HK-2 (cell line): ENCODE results near the gene TMEM61.
"Not testable (repeated sequence)": the region's sequence is repeated elsewhere in the genome, so short reads cannot be mapped to it uniquely, and the experiment has no call there.

Source experiments
- DNase-seq: peaks from one replicate; pipeline ENCODE4 v3.0.0-alpha.2; 2018; ENCODE audit not compliant: unreplicated experiment

Gene TMEM61

GRCh38 chr1:54980528-54981241, at the start of gene TMEM61:
Gene TMEM61, plus strand, starts transcription at chr1:54980628. Its CDS starts 438 bp downstream, at chr1:54981066.
- DNase-seq: no peak

- DNase-seq: no peak
These were observed 49.1 kb upstream of the TMEM61 start for GRCh38 chr1:54931275-54931840.

GRCh38 chr1:54934081-54934480, 46.3 kb upstream of the TMEM61 start:
- not testable (repeated sequence) for DNase-seq

GRCh38 chr1:54934869-54935268, 45.6 kb upstream of the TMEM61 start:
- no peak for DNase-seq

- no peak for DNase-seq
These were observed 43.6 kb upstream of the TMEM61 start for GRCh38 chr1:54936791-54937190.

GRCh38 chr1:54937469-54937868, 43.0 kb upstream of the TMEM61 start:
- DNase-seq: no peak

GRCh38 chr1:54938955-54939354, 41.5 kb upstream of the TMEM61 start:
- DNase-seq: not testable (repeated sequence)

DNA sequence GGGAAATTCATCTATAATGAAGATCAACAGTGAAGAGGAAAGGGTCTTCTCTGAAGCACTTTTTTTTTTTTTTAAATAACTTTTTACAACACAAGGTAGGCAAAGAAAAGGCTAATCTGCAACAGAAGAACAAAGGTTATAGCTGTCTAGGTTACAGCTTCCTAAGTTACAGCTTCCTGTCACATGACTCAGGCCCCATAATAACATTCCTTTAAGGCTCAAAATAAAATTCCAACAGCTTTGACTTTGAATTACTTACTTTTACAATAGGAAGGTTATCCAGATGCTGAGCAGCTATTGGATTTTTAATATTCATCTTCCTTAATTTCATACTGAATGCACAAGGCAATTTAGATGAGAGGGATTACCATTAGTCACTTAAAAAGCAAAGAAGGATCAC, 40.4 kb upstream of the TMEM61 start:
- DNase-seq: no peak

GRCh38 chr1:54942976-54943375, 37.5 kb upstream of the TMEM61 start:
- no peak for DNase-seq

- DNase-seq: peak; percentile 68
These were observed 35.6 kb upstream of the TMEM61 start for GRCh38 chr1:54944610-54945392.

GRCh38 chr1:54945393-54945936, 35.0 kb upstream of the TMEM61 start:
- DNase-seq: no peak

- DNase-seq: no peak
These were observed 32.9 kb upstream of the TMEM61 start for GRCh38 chr1:54947540-54947939.

DNA sequence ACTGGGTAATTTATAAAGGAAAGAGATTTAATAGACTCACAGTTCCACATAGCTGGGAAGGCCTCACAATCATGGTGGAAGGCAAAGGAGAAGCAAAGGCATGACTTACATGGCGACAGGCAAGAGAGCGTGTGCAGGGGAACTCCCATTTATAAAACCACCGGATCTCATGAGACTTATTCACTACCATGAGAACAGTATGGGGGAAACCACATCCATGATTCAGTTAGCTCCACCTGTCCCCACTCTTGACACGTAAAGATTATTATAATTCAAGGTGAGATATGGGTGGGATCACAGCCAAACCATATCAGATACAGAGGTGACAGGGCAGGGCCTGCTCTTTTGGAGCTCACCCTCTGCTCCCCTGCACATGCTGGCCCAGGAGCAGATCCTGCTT, 31.4 kb upstream of the TMEM61 start:
- DNase-seq: no peak

- DNase-seq: no peak
These were observed 30.4 kb upstream of the TMEM61 start for GRCh38 chr1:54950006-54950368.

DNA sequence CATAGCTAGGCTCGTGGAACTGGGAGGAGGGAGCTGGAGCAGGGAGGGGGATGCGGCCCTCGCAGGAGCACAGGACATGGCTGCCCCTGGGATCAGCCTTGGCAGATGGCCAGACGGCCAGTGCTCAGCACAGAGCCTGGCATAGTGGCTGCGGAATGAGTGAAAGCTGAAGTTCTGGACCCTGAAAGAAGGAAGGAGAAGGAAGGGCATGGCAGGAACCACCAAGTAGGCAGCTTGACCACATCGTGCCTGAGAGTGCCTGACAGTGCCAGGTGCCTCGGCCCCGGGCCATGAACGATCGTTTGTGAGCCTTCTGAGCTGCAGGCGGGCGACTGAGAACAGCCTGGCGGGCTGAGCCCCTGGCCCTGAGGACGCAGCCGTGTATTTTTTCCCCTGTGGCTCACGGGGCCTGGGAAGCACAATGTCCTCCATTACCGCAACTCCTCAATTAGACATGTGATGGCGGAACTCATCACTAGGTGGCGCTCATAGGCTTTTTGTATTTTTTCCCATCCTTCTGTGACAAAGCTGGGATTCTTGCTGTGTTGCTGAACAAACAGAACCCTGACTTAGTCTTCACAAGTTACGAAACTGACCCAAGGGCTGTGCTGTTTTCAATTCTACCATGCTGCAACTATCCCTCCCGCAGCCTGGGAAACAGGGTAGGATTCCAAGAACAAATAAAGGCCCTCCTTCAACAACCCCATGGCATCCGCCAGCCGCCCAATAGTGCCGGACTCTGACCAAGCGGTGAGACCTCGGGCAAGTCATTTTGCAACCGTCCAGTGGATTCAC, 29.9 kb upstream of the TMEM61 start:
- peak; percentile 83 for DNase-seq

DNA sequence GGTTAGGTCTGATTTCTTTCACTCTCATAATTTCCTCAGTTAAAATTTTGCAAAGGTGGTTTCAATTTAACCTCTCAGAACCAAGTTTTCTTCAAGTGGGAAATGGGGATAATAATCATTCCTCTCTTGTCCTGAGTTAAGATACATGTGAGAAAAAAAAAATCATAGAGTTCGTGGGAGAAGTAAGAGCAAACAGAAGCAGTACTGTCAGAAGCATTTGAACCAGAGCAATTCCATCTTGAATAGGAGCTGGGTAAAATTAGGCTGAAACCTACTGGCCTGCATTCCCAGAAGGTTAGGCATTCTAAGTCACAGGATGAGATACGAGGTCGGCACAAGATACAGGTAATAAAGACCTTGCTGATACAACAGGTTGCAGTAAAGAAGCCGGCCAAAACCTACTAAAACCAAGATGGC, 28.6 kb upstream of the TMEM61 start:
- no peak for DNase-seq

DNA sequence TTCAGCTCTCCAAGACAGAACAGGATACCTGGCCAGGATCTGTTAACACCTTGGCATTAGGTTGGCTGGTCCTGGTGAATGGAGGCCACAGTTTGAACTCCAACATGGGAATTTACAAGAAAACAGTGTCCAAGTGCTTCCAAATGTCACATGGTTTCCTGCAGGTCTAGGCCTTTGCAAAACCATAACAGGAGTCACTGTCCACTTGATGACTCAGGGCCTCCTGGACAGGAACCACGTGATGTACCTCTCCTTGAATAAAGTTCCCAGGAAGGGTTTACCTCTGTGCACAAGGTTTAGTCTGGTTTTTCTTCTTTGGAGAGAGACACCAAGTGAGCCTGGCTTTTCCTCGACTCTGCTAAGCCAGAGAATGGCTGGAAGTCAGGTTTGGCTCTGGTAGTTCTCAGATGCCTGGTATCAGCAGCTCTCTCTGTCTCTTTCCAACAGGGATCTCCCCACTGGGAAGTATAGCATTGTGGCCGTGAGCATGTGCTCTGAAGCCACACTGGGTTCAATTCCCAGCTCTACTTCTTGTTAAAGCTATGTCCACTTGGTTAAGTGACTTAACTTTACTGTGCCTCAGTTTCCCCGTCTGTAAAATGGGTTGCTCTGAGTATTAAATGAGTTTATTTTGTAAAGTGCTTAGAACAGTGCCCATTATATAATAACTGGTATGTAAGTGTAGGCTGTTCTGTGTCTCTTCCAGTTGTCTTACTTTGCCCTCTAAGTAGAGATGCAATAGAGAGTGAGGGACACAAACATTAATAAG, 27.3 kb upstream of the TMEM61 start:
- peak; percentile 40 for DNase-seq

- no peak for DNase-seq
These were observed 26.6 kb upstream of the TMEM61 start for GRCh38 chr1:54953846-54954245.

DNA sequence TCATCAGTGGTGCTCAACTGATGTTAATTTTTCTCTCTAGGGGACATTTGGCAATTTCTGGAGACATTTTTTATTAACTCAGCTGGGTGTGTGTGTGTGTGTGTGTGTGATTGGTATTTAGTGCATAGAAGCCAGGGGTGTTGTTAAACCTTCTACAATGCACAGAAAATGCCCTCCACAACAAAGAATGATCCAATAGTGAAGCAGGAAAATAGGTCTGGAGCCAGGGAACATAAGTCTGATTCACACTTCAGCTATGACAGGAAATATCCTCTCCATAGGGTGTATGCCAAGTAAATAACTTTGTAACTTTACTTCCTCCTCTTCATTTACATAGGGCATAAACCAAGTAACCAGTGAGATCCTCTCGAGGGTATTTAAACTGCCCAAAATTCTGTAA, 25.1 kb upstream of the TMEM61 start:
- no peak for DNase-seq

DNA sequence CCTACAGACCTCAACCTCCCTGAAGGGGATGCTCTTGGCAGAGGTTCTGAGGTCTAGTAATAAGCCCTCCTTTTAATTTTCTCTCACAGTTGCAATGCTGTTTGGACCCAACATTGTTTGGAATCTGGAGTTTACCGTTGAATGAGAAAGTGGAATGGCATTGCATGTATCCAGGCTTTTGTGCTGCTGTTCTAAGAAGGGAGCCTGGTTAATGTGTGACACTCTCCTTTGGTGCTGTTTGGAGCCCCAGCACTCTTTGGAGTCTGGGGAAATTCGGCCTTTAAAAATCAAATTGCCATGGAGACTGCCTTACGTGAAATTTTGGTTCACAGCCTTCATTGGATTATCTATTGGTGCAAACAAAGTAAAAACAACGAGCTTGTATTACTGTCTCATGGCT, 23.7 kb upstream of the TMEM61 start:
- no peak for DNase-seq

GRCh38 chr1:54959241-54959640, 21.2 kb upstream of the TMEM61 start:
- no peak for DNase-seq
